GM12892 (cell line): ENCODE measurements around the gene CDK11B.

Experiments
- DNase-seq: peaks from one replicate; pipeline ENCODE4 v3.0.0; 2011; ENCODE audit not compliant: insufficient read length
- FAIRE-seq: peaks from 2 replicates; lab custom pipeline; 2011; peaks lifted over from hg19 to GRCh38; lab: Jason Lieb, UNC
- POLR2A ChIP-seq: IDR thresholded peaks from 2 replicates; pipeline ENCODE4 v1.6.1; 2011; ENCODE audit warnings: low read depth, low read length, control low read depth
- POLR2AphosphoS5 ChIP-seq: IDR thresholded peaks from 2 replicates; pipeline ENCODE4 v1.6.1; 2011; ENCODE audit warnings: low read depth, low read length, control low read depth
- TAF1 ChIP-seq: IDR thresholded peaks from 2 replicates; pipeline ENCODE4 v1.6.1; 2011; ENCODE audit warnings: low read depth, mild to moderate bottlenecking, control low read depth, low read length, borderline replicate concordance

CDK11B gene

DNA sequence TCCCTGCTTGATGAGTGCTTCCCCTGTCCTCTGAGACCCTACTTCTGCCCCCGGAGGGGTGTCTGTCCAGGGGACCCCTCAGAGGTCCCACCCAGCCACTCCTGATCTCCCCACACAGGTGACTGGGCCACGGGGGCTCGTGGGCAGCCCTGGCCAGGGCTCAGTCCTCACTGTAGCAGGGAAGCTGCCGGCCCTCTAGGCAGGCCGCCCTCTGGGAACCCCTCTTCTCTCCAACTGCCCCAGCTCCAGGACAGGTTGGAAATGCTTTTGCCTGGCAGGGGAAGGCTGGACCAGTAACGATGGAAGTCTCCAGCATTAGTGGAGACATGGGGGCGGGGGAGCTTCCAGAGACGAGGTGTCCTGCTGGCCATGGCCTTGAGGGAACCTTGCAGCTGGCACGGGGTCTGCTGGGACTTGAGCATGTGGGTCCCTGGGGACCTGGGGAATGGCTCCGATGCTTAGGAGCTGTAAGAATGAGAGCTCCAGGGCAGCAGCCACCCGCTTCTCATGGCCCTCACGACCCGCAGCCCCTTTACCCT is 55.8 kb downstream of the CDK11B start:
- no peak for FAIRE-seq
- no peak for DNase-seq
- TF ChIP-seq POLR2A (no peak), TAF1 (no peak), POLR2AphosphoS5 (no peak)

DNA sequence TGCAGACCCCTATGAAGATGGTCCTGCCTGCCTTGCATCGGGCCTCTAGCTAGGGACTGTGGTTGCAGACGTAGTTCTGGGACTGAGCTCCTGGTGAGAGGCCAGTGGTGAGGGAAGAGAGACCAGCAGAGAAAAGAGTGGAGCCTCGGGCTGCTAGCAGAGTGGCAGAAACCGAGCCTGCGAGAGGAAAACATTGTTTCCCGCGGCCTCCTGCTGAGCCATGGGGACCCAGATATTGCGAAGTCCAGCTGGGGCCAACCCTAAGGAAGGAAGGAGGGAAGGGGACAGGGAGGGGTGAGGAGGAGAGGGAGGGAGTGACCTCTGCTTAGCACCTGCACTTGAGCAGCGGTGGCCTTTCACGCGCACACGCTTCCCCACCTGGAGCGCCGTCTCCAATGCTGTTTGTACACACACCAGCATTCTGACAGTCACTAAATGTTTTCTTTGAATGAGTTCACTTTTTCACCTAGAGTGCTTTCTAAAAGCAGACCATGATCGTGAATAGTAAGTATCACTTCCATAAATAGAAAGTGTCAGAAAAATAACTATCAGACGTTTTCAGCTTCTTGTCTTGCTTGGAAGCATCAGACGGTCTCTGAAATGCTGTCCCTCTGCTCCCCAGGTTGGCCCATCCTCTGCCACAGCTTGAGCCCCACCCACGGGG is 56.4 kb downstream of the CDK11B start:
- DNase-seq (no peak), FAIRE-seq (peak; percentile 27)
- TF ChIP-seq POLR2AphosphoS5 = no peak

DNA sequence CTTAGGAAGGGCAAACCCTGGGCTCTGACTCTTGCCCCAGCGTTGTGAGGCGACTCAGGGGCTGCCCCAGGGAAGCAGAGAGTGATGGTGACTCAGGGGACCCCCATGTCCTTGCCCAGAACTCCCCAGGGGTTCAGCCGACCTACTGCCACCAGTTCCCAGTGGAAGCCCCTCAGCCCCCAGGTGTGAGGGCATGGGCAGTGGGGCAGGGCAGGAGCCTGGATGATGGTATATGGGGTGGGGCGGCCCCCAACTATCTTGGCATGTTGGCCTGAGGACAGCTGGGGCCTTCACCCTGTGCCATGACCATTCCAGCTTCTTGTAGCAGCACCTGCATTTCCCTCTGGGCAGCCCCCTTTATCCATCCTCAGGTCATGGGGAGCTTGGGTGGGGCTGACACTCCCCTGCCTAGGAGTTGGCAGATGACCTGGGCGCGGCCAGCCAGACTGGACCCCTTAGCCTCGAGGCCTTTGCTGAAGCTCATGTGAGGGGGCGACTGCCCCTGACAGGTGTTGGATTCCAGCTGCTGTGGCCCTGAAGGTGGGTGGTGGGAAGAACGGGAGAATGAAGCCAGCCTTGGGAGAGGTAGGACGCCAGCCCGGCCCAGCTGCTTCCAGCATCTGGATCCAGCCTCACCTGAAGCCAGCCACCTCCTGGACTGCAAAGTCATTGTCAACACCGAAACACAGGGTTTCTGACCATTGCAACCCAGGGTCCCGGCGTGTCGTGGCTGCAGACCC is 57.1 kb downstream of the CDK11B start:
- TF ChIP-seq POLR2A (no peak), POLR2AphosphoS5 (no peak), TAF1 (no peak)
- no peak for FAIRE-seq
- no peak for DNase-seq

DNA sequence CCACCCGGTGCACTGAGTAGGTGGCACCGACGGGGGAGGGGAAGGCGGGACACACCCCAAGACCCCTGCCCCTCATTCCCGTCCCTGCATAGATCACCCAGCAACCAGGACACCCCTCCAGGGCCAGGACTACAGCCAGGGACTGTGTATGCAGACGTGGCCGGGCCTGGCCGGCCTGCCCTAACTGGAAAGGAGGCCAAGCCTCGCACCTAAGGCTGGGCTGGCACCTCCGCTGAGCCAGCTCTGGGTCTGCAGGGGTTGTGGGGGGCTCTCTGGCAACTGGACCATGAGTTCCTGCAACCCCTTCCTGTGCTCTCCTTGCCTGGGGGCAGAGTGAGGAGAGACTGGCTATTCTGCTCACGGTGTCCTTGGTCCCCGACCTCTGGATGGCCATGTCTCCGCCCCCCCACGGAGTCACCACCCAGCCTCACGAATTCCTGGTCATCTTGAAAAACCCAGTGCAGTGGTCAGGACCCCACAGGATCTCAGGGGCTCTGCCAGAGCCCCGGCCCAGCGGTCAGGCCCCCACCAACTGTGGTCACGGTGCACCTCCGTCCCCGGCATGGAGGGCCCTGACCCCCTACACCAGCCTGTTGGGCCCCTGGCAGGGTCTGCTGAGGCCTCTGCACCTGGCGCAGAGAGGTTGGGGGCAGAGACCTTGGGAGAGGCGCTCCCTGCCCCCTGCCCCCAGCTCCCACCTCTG is 57.8 kb downstream of the CDK11B start:
- TF ChIP-seq POLR2A = no peak
- TF ChIP-seq POLR2AphosphoS5 = no peak
- TF ChIP-seq TAF1 = no peak
- DNase-seq (no peak), FAIRE-seq (no peak)

DNA sequence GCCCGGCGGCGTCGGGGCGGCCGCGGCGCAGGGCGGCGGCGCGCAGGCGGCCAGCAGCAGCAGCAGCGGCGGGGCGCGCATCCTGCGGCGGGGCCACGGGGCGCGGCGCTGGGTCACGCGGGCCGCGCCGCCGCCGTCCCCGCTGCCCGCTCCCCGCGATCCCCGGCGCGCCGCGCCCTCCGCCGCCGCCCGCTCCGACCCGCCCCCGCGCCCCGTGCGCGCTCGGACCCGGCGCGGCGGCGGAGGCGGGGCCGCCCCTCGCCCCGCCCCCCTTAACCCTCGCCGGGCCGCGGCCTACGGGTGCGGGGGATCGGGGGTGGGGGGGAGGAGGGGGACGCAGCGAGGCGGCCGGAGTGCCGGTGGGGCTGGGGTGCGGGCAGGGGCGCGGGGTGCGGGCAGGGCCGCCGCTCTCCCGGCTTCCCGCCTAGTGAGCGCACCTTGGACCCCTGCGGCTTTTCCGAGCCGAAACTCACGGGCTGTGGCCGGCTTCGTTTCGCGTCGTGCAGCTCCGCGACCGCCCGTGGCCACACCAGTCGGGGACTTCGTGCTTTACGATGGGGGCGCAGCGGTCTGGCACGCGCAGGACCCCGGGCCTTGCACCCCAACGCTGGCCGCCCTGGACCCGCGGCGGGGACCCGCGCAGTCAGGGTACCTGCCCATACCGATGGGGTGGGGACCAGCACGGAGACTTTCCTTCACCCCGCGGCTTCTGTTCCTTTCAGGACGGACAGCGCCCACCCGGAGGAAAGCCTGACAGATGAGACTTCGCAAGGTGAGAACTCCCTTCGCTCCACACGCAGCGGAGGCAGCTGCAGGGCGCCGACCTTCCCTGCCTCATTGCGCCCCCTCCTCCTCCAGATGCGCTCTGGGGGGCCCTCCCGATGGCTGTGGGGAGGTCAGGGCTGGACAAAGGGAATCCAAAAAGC is 58.6 kb downstream of the CDK11B start, which contains the start of gene FNDC10:
TSS of gene FNDC10 (minus strand) at position 201 of the 926 bp plus-strand sequence. CDS start at position 81, 120 bp downstream.
- no peak for DNase-seq
- no peak for FAIRE-seq
- TF ChIP-seq POLR2AphosphoS5 (no peak), POLR2A (no peak), TAF1 (no peak)

DNA sequence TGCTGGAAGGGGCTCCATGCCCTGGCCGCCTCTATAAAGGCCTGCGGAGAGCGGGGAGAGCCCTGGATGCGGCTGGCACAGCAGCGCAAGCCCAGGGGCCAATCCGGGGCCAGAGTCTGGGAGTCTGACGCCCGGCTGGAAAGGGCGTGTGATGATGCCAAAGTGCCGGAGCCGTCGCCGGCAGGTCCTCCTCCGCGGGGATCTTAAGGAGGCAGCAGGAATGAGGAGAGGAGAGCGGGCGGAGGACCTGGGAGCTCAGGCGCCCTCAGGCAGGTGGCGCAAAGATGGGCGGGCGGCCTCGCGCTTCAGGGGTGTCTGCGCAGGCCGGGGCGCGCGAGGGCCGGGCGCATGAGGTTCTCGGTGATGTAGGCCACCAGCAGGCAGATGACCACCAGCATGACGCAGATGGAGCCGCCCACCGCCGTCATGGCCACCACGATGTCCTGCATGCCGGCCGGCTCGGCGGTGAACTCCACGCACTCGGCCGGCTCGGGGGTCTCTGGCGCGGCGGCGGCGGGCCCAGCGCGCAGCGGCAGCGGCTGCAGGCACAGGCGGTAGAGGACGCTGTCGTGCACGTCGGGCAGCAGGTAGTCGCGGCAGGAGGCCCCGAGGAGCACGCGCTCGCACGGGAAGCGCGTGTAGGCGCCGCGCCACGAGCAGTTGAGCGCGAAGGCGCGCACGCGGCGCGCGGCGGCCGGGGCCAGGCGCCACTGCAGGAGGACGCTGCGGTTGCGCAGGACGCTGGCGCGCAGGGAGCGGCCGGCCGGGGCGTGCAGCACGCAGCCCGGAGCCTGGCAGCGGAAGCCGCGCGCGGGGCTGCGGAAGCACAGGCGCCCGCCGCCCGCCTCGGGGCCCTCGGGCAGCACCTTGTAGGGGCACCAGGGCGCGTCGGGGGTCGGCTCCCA is 59.5 kb downstream of the CDK11B start:
- no peak for FAIRE-seq
- peak; percentile 57 for DNase-seq
- TF ChIP-seq POLR2A = no peak

DNA sequence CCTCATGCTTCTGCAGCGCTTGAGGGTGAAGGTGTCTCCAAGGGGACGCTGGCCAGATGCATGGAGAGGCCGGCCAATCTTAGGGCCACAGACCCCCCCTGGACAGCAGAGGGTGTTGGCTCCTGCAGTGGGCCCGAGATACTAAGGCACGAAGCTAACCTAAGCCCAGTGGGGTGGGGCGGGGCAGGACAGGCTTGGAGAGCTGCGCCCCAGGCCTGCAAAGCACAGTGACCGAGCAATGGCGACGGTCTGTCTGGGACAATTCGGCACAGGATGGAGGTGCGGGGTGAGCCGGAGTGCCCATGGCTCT is 60.1 kb downstream of the CDK11B start:
- TF ChIP-seq TAF1 (no peak), POLR2A (no peak), POLR2AphosphoS5 (no peak)
- no peak for DNase-seq

DNA sequence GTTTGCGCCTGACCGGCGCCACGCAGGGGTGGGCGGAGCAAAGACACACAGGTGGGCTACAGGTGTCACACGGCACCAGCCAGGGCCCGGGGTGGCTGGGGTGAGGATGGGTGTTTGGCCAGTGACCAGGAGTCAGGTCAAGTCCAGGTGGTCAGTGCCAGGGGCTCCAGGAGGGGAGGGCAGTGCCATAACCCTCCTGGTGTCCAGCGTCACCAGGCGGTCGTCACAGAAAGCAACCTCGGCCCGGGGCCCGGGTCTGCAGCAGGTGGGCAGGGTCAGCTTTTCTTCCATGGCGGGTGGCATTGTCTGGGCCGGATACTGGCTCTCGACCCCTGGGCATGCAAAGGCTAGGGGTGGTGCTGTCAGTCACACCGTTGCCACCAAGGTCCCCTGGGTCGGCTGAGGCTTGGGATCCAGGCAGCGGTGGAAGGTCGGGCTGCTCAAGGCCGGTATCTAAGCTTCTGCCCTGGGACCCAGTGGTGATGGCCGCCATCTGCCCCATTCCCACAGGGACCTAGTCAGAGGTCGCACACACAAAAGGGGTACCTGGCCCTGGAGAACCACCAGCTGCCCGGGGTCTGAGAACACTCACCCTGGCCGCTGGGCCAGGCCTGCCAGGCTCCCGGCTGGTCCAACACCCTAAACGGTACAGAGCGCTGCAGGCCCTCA is 60.6 kb downstream of the CDK11B start:
- TF ChIP-seq TAF1 = no peak
- no peak for TF ChIP-seq POLR2A
- TF ChIP-seq POLR2AphosphoS5 = no peak

More for the DNA sequence above, 60.1 kb downstream of the CDK11B start:
- FAIRE-seq = no peak

DNA sequence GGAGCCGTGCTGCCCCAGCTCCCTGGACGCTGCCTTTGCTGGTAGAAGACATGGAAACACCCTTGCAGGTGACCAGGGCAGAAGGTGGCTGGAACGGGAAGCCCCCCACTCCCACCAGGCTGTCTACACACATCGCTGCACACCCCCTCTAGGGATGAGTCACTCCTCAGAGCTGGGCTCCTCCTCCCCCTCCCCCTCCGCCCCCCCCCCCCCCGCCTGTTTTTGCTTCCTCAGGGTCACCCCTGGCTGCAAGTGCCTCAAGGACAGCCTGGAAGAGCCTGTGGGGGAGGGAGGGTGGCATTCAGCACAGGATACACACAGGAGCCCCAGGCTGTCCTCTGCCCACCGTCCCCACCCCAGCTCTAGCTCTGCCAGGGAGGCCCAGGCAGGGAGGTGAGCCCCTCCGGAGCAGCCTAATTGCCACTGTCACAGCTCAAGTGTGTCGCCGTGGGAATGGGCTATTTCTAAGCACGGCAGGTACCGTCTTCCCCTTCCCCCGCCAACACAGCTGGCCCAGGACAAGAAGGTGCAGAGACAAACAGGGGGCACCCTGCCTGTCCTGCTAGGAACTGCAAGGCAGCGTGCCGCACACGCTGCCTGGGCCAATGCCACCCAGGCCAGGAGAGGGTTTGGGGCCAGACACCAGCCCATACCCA is 61.4 kb downstream of the CDK11B start:
- DNase-seq (peak; percentile 58), FAIRE-seq (peak; percentile 73)
- TF ChIP-seq POLR2A (no peak), TAF1 (no peak), POLR2AphosphoS5 (no peak)

More for the DNA sequence above, 60.6 kb downstream of the CDK11B start:
- DNase-seq (no peak), FAIRE-seq (no peak)
